Right lobe of liver (tissue), 6 donors: ENCODE results near the gene TGFBR3. TPM values are rescaled to one million over a fixed set of nuclear protein-coding genes. Genes with fewer than 3 reads are reported as not detected.

Source experiments
- ATAC-seq, 4 donors: fragments of 200-7000 bp; cut with Tn5 transposase; one replicate each; pipeline ENCODE4 v1.9.1; 2020; ENCODE audit warnings: mild to moderate bottlenecking in 4 of 4, moderate library complexity in 4 of 4
- DNase-seq, 3 donors: peaks; one replicate each; pipeline ENCODE4 v3.0.0-alpha.2; 2020
- H3K27ac ChIP-seq, 3 donors: fragments of 200-600 bp; one replicate each; pipeline ENCODE4 v1.8.0; 2022
- H3K27me3 ChIP-seq, 2 donors: fragments of 200-600 bp; one replicate each; pipeline ENCODE4 v1.8.0; 2022
- H3K36me3 ChIP-seq, 4 donors: fragments of 200-600 bp; sonication (generic) in 1 of 4; one replicate each; pipeline versions ENCODE4 v1.5.1 to v1.8.0; 2017 to 2022; ENCODE audit warnings: control low read depth in 1 of 4
- H3K4me1 ChIP-seq, 4 donors: fragments of 200-600 bp; sonication (generic) in 1 of 4; one replicate each; pipeline versions ENCODE4 v1.5.1 to v1.8.0; 2017 to 2022; ENCODE audit warnings: control low read depth in 1 of 4
- H3K4me3 ChIP-seq, 3 donors: fragments of 200-600 bp; one replicate each; pipeline ENCODE4 v1.8.0; 2022
- H3K9me3 ChIP-seq, 4 donors: fragments of 200-600 bp; sonication (generic) in 1 of 4; one replicate each; pipeline versions ENCODE4 v1.5.1 to v1.8.0; 2017 to 2022; ENCODE audit warnings: control low read depth in 1 of 4
- CTCF ChIP-seq, 4 donors: fragments of 200-600 bp in 3 of 4; fragments of 450-650 bp in 1 of 4; IDR thresholded peaks; one replicate each; pipeline versions ENCODE4 v1.5.1 to v1.8.0; 2016 to 2022; ENCODE audit warnings: antibody characterized with exemption in 4 of 4, mild to moderate bottlenecking in 2 of 4
- POLR2A ChIP-seq: fragments of 450-650 bp; IDR thresholded peaks from one replicate; pipeline ENCODE4 v1.6.1; 2017; ENCODE audit warnings: antibody characterized with exemption, mild to moderate bottlenecking
- WGBS: methylation state at CpG from one replicate; pipeline ENCODE4 v1.1.6; 2018; ENCODE audit warnings: low coverage, low lambda C conversion rate; ENCODE audit not compliant: insufficient coverage; ENCODE audit errors: missing lambda C conversion rate; 5-methylcytosine and 5-hydroxymethylcytosine counted together
- intact Hi-C, 2 donors: fragments of 100-400 bp; cut with DNase I; formaldehyde crosslinking; loops; one replicate each; pipeline versions ENCODE4 v1.11.2 to v1.14.1; 2022
- total RNA-seq, 6 experiments: library from RNA; depleted of rRNA in 2 of 6; stranded (reverse); fragments of >200 nt in 2 of 6; fragmentation: NEBNext Ultra II Directional in 3 of 6; extraction: Animal tissue kit (Norgen Biotek cat#: 25700) in 3 of 6; gene quantifications; one replicate each; pipeline versions ENCODE4 v1.1.0 to v1.2.4, GENCODE V29; 2016 to 2023
- donor health status: DM: no; HTN: yes; CAD: no.
- donor health status: DM: no; HTN: no; CAD: no.
- donor health status: DM: no; HTN: no; CAD: no.
- donor health status: DM: no; HTN: yes; CAD: no.
- donor health status: DM: no; HTN: yes; CAD: no.

Gene TGFBR3
- total RNA-seq, 6 experiments from 2014 or later: 9.0 to 32.3 (median 18.1) TPM

DNA sequence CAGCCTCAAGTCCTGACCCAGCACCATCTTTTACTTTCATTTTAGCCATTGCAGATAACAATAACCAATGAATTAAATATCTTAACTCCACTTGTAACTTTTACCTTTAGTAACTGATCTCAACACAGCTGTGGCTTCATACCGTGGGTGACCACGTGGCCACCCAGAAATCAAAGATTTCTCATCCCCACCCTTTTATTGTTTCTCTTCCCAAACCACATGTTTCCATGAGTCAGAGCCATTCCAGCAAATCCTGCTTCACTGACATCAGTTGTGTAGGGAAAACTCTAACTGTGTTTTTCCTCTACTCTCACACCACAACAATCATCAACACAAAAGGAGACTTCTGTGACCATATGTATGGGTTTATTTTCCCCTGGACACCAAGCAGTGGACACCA lies 38.2 kb upstream of the TGFBR3 start:
- intact Hi-C loops: loop anchor here (10.0 kb wide), 2 partner anchors 389 to 409 kb away; no protein-coding TSS in a partner anchor
- ATAC-seq (no peak), DNase-seq (no peak)
- no peak overlapping the region for H3K4me3 ChIP-seq
- H3K36me3 ChIP-seq: no peaks in the 10 kb centered on the region
- no peak for TF ChIP-seq CTCF (IDR thresholded peaks at IDR 0.05)
- TF ChIP-seq POLR2A: no peak
- H3K4me1 ChIP-seq: no peaks in the 10 kb centered on the region
- 69% methylated on average over 2 of the region's 2 CpGs for WGBS
- H3K9me3 ChIP-seq: no peaks in the 10 kb centered on the region
- H3K27ac ChIP-seq: no peak overlapping the region
- H3K27me3 ChIP-seq: no peaks in the 10 kb centered on the region

DNA sequence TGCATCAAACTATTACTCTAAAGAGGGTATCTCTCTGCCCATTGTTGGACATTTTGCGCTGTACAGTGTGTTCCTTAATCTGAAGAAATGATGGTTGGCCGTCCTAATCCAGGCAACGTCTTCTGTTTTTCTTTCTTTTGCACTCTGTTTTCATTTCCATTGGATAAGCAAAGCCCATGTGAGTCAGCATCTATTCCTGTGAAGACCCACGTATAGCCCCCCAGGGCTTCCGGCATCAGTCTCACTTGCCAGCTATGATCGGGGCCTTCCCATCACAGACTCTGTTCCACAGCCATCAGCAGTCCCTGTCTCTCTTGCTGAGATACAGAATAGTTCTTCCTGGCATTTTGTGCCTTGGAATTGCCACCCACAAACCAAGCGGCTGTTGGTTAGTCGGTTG lies 34.0 kb upstream of the TGFBR3 start:
- no peak for DNase-seq

GRCh38 chr1:91916811-91917460 lies 31.0 kb upstream of the TGFBR3 start:
- Histone ChIP-seq H3K4me3 (no peak overlapping the region), H3K27ac (no peak overlapping the region), H3K36me3 (no peaks in the 10 kb centered on the region), H3K9me3 (no peaks in the 10 kb centered on the region), H3K4me1 (no peaks in the 10 kb centered on the region), H3K27me3 (no peaks in the 10 kb centered on the region)
- ATAC-seq (no peak), DNase-seq (no peak)
- TF ChIP-seq POLR2A (no peak), CTCF (IDR thresholded peaks at IDR 0.05) (no peak)
- intact Hi-C loops: no loop called here
- 54% methylated on average over 5 of the region's 5 CpGs for WGBS

More for the DNA sequence above, 34.0 kb upstream of the TGFBR3 start:
- no peaks in the 10 kb centered on the region for H3K4me1 ChIP-seq
- WGBS: 99% methylated on average over 8 of the region's 8 CpGs
- ATAC-seq: no peak
- H3K36me3 ChIP-seq: no peaks in the 10 kb centered on the region
- no peaks in the 10 kb centered on the region for H3K9me3 ChIP-seq
- no peaks in the 10 kb centered on the region for H3K27me3 ChIP-seq
- no peak for TF ChIP-seq POLR2A
- no peak for TF ChIP-seq CTCF (IDR thresholded peaks at IDR 0.05)
- no peak overlapping the region for H3K27ac ChIP-seq
- intact Hi-C loops: loop anchor here (10.0 kb wide), 2 partner anchors 385 to 405 kb away; no protein-coding TSS in a partner anchor
- no peak overlapping the region for H3K4me3 ChIP-seq

DNA sequence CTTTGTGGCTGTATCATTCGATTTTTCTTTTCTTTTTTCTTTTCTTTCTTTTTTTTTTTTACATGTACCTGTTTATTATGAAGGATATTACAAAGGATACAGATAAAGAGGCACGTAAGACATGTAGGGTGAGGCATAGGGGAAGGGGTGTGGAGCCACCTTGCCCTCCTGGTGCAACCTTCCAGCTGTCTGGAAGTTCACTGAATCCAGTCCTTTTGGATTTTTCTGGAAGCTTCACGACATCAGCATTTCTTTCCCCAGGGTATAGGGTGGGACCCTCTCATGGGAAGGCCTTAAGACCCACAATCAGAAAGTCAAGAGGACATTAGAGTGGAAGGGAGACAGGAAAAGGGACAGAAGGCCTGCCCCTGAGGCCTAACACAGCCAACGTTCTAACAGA lies 30.1 kb upstream of the TGFBR3 start:
- Histone ChIP-seq H3K27ac (no peak overlapping the region), H3K27me3 (no peaks in the 10 kb centered on the region), H3K9me3 (no peaks in the 10 kb centered on the region), H3K4me3 (no peak overlapping the region), H3K4me1 (no peaks in the 10 kb centered on the region), H3K36me3 (no peaks in the 10 kb centered on the region)
- TF ChIP-seq CTCF (IDR thresholded peaks at IDR 0.05) (no peak), POLR2A (no peak)
- DNase-seq (no peak), ATAC-seq (no peak)
- intact Hi-C loops: no loop called here
- WGBS: 75% methylated on average over 4 of the region's 4 CpGs
